OCI-LY7 (cell line): ENCODE results near the gene PDC. TPM values are rescaled to one million over a fixed set of nuclear protein-coding genes. Genes with fewer than 3 reads are reported as not detected.

Experiments used
- BruUV-seq: library from RNA; stranded (reverse); fragments of 400-500 nt; replicated peaks from 2 replicates; lab custom pipeline; 2021; lab: Mats Ljungman, UMichigan
- CTCF ChIA-PET: fragments of 300-600 bp; sonication (Branson Sonifier 250); formaldehyde crosslinking; loops from one replicate; lab custom pipeline; 2022; ENCODE audit warnings: antibody characterized with exemption; ENCODE audit not compliant: unreplicated experiment; lab: Charles Lee
- POLR2A ChIA-PET: fragments of 300-600 bp; sonication (Branson Sonifier 250); formaldehyde crosslinking; loops from one replicate; lab custom pipeline; 2022; ENCODE audit warnings: antibody characterized with exemption; lab: Charles Lee
- DNase-seq: peaks from one replicate; pipeline ENCODE4 v3.0.0-alpha.2; 2015; ENCODE audit warnings: low spot score
- H2AFZ ChIP-seq: fragments of 200-600 bp; sonication (generic), shearing (Covaris generic); 2 replicates; pipeline ENCODE4 v1.6.1; 2014; ENCODE audit warnings: mild to moderate bottlenecking, antibody characterized with exemption, low read length, moderate library complexity
- H3K27ac ChIP-seq: fragments of 200-600 bp; sonication (generic); 2 replicates; pipeline ENCODE4 v1.5.1; 2014; ENCODE audit warnings: mixed run types, low read depth, mild to moderate bottlenecking, moderate library complexity, low read length, inconsistent platforms; ENCODE audit not compliant: poor library complexity, severe bottlenecking
- H3K36me3 ChIP-seq: fragments of 200-600 bp; sonication (generic); 2 replicates; pipeline ENCODE4 v1.6.1; 2014; ENCODE audit warnings: mild to moderate bottlenecking, antibody characterized with exemption, low read length, moderate library complexity, mixed read lengths; ENCODE audit not compliant: insufficient read depth
- H3K4me1 ChIP-seq: fragments of 200-600 bp; sonication (generic); 2 replicates; pipeline ENCODE4 v1.5.1; 2014; ENCODE audit warnings: mild to moderate bottlenecking, low read length; ENCODE audit not compliant: insufficient read depth, poor library complexity, severe bottlenecking
- H3K4me2 ChIP-seq: fragments of 200-600 bp; sonication (generic); 2 replicates; pipeline ENCODE4 v1.6.1; 2014; ENCODE audit warnings: mild to moderate bottlenecking, low read length
- H3K4me3 ChIP-seq: fragments of 200-600 bp; sonication (generic); 2 replicates; pipeline ENCODE4 v1.5.1; 2014; ENCODE audit warnings: mild to moderate bottlenecking, low read depth, low read length; ENCODE audit not compliant: poor library complexity, severe bottlenecking
- H3K79me2 ChIP-seq: fragments of 200-600 bp; sonication (generic); 2 replicates; pipeline ENCODE4 v1.6.1; 2016; ENCODE audit warnings: low read depth, mild to moderate bottlenecking, low read length, moderate library complexity, mixed read lengths; ENCODE audit not compliant: insufficient read depth
- H3K9me2 ChIP-seq: fragments of 200-600 bp; sonication (generic); 2 replicates; pipeline ENCODE4 v1.6.1; 2016; ENCODE audit warnings: mild to moderate bottlenecking, low read length, mixed read lengths; ENCODE audit not compliant: insufficient read depth
- H3K9me3 ChIP-seq: fragments of 200-600 bp; sonication (generic); 2 replicates; pipeline ENCODE4 v1.6.1; 2014; ENCODE audit warnings: mild to moderate bottlenecking, mixed run types, low read length, mixed read lengths
- H4K20me1 ChIP-seq: fragments of 200-600 bp; sonication (generic); 2 replicates; pipeline ENCODE4 v1.6.1; 2014; ENCODE audit warnings: mild to moderate bottlenecking, antibody characterized with exemption, low read length, moderate library complexity, mixed read lengths; ENCODE audit not compliant: insufficient read depth
- EZH2phosphoT487 ChIP-seq: fragments of 200-600 bp; sonication (generic); IDR thresholded peaks from 2 replicates; pipeline ENCODE4 v1.6.1; 2018; ENCODE audit warnings: low read depth, borderline replicate concordance, mild to moderate bottlenecking, mixed run types, antibody characterized with exemption, low read length, moderate library complexity, mixed read lengths
- intact Hi-C: fragments of 100-400 bp; cut with micrococcal nuclease; formaldehyde crosslinking; loops from one replicate; pipeline ENCODE4 v1.10.0; 2022; ENCODE audit not compliant: unreplicated experiment
- total RNA-seq, 2 experiments: library from RNA; depleted of rRNA in 1 of 2; stranded (reverse); fragments of >200 nt in 1 of 2; shearing (Covaris generic) in 1 of 2; gene quantifications; 2 replicates each; pipeline ENCODE4 v1.2.3, GENCODE V29; 2014 to 2022
- TF ChIP-seq, protein P1 (sequence below): fragments of 200-600 bp; sonication (generic); conservative IDR thresholded peaks from 2 replicates; pipeline ENCODE4 v1.5.1; 2014; ENCODE audit warnings: mild to moderate bottlenecking, antibody characterized with exemption, low read length, moderate library complexity, mixed read lengths

The PDC gene
- total RNA-seq, 2 experiments from 2014 or later: not detected

DNA sequence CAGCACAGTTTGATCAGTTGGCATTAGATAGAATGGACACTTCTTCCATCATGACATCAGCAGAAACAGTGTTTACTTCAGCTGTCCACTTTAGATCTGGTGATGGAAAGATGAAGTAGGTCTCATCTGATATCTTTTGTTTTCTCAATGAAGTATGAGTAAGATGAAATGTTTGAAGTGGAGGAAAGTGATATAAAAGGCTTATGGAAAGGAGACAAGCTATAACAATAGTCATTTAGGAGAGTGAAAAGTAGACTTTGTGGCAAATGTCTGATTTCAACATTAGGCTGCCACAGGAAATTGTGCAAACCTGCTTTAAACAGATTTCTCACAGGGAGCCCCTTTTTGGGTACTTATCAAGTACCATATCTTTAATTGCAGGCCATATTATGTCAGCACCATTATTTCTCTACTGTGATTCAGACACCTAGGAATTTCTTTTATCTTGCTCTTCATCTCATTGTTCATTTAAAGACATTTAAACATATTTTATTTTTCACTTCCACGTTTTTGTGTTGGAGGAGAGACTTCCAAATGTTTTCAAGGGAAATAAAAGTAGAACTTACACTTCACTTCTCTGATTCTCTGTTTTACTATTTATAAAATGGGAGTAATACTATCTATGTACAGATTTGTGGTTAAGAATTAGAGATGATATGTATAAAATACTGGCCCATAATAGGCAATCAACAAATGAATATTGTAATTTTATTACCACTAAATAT, 18.1 kb downstream of the PDC start:
- no peaks in the 10 kb centered on the region for H4K20me1 ChIP-seq
- no peak overlapping the region for H3K4me3 ChIP-seq
- TF ChIP-seq, protein P1, sequence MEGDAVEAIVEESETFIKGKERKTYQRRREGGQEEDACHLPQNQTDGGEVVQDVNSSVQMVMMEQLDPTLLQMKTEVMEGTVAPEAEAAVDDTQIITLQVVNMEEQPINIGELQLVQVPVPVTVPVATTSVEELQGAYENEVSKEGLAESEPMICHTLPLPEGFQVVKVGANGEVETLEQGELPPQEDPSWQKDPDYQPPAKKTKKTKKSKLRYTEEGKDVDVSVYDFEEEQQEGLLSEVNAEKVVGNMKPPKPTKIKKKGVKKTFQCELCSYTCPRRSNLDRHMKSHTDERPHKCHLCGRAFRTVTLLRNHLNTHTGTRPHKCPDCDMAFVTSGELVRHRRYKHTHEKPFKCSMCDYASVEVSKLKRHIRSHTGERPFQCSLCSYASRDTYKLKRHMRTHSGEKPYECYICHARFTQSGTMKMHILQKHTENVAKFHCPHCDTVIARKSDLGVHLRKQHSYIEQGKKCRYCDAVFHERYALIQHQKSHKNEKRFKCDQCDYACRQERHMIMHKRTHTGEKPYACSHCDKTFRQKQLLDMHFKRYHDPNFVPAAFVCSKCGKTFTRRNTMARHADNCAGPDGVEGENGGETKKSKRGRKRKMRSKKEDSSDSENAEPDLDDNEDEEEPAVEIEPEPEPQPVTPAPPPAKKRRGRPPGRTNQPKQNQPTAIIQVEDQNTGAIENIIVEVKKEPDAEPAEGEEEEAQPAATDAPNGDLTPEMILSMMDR: no peak
- TF ChIP-seq EZH2phosphoT487: no peak
- H2AFZ ChIP-seq: no peak overlapping the region
- no peaks in the 10 kb centered on the region for H3K79me2 ChIP-seq
- no peaks in the 10 kb centered on the region for H3K4me1 ChIP-seq
- H3K9me3 ChIP-seq: no peaks in the 10 kb centered on the region
- no peaks in the 10 kb centered on the region for H3K36me3 ChIP-seq
- no peaks in the 10 kb centered on the region for H3K9me2 ChIP-seq
- CTCF ChIA-PET: no interaction called here
- intact Hi-C loops: no loop called here
- DNase-seq: no peak
- BruUV-seq: no TSS peak
- POLR2A ChIA-PET: interaction anchor here (0.7 to 0.8 kb wide), 3 partner anchors 11 to 1746 kb away, joined by 4 to 5 read pairs (median 5); no protein-coding TSS in a partner anchor
- no peak overlapping the region for H3K27ac ChIP-seq
- H3K4me2 ChIP-seq: no peak overlapping the region

DNA sequence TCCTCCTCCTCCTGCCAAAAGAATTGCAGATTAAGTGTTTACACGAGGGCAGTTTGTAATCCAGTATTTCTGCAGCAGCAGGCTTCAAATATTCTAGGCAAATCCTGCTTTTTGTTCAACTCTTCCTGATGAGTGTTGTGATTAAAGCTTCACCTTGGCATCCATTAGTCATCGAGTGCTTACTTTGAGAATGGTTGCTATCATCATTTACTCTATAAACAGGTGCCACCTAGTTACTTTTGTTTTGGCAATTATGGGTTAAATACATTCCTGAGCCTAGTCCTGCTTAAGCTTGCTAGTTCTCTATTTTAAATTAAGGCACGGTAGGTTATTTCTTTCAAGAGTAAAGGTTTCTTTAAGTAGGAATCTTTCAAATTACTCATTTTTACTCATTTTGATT, 20.3 kb downstream of the PDC start:
- CTCF ChIA-PET: no interaction called here
- no peak overlapping the region for H3K4me2 ChIP-seq
- H3K9me3 ChIP-seq: no peaks in the 10 kb centered on the region
- no peaks in the 10 kb centered on the region for H3K79me2 ChIP-seq
- no peak overlapping the region for H3K4me3 ChIP-seq
- H4K20me1 ChIP-seq: no peaks in the 10 kb centered on the region
- no peak overlapping the region for H2AFZ ChIP-seq
- intact Hi-C loops: no loop called here
- no TSS peak for BruUV-seq
- no peaks in the 10 kb centered on the region for H3K9me2 ChIP-seq
- POLR2A ChIA-PET: no interaction called here
- H3K4me1 ChIP-seq: no peaks in the 10 kb centered on the region
- no peak for TF ChIP-seq EZH2phosphoT487
- TF ChIP-seq, protein P1: no peak
- no peak for DNase-seq
- no peak overlapping the region for H3K27ac ChIP-seq
- no peaks in the 10 kb centered on the region for H3K36me3 ChIP-seq

DNA sequence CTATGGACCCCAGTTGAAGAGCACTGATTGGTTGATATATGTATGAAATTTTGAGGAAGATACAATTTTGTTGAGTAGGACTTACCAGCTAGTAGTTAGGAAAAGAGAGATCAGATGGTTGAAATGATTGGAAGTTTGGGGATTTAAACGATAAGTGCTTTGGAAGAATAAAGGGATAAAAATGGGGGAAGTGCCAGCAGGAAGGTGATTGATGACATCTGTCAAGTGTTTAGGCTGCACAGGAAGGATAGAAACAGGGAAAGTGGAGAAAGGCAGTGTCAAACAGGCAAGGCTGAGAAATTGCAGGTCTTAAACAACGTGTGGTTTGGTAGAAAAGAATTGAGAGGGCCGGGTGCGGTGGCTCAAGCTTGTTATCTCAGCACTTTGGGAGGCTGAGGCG, 22.3 kb downstream of the PDC start:
- H3K9me2 ChIP-seq: no peaks in the 10 kb centered on the region
- H3K27ac ChIP-seq: no peak overlapping the region
- BruUV-seq: no TSS peak
- H3K4me2 ChIP-seq: no peak overlapping the region
- no peak for DNase-seq
- no peak overlapping the region for H3K4me3 ChIP-seq
- no peaks in the 10 kb centered on the region for H3K79me2 ChIP-seq
- TF ChIP-seq, protein P1: no peak
- TF ChIP-seq EZH2phosphoT487: no peak
- POLR2A ChIA-PET: interaction anchor here (0.9 to 1.1 kb wide), 2 partner anchors 10 to 14 kb away, joined by 3 read pairs; no protein-coding TSS in a partner anchor
- no peaks in the 10 kb centered on the region for H4K20me1 ChIP-seq
- no peaks in the 10 kb centered on the region for H3K4me1 ChIP-seq
- no peaks in the 10 kb centered on the region for H3K9me3 ChIP-seq
- H2AFZ ChIP-seq: no peak overlapping the region
- CTCF ChIA-PET: no interaction called here
- H3K36me3 ChIP-seq: no peaks in the 10 kb centered on the region
- intact Hi-C loops: no loop called here
